Keratinocyte (primary cell): ENCODE data around the gene CD3D. TPM values are rescaled to one million over a fixed set of nuclear protein-coding genes. Genes with fewer than 3 reads are reported as not detected.
A peak's percentile ranks its signal among the peaks of the same experiment; 100 is the strongest.

ENCODE experiments used
- DNase-seq: peaks from one replicate; pipeline ENCODE4 v3.0.0-alpha.2; 2011; ENCODE audit warnings: low read depth, missing footprints, low spot score
- FAIRE-seq: peaks from 2 replicates; lab custom pipeline; 2011; peaks lifted over from hg19 to GRCh38; lab: Jason Lieb, UNC
- H2AFZ ChIP-seq: 2 replicates; pipeline ENCODE4 v1.6.0; 2012; ENCODE audit warnings: low read length, control low read depth, inconsistent platforms; ENCODE audit not compliant: control insufficient read depth
- H3K27ac ChIP-seq: 2 replicates; pipeline ENCODE4 v1.5.1; 2011; ENCODE audit warnings: low read length; ENCODE audit not compliant: control insufficient read depth, insufficient read depth
- H3K27me3 ChIP-seq: 3 replicates; pipeline ENCODE4 v1.6.0; 2011; ENCODE audit warnings: low read length; ENCODE audit not compliant: control insufficient read depth, insufficient read depth; ENCODE audit errors: extremely low read depth
- H3K36me3 ChIP-seq, 2 experiments: 2 replicates in 1 of 2; 3 replicates in 1 of 2; pipeline ENCODE4 v1.5.1; 2011; ENCODE audit warnings: low read length in 2 of 2, mild to moderate bottlenecking in 1 of 2; ENCODE audit not compliant: control insufficient read depth in 2 of 2, insufficient read depth in 2 of 2; ENCODE audit errors: extremely low read depth in 1 of 2
- H3K4me1 ChIP-seq: 3 replicates; pipeline ENCODE4 v1.5.1; 2011; ENCODE audit warnings: low read length; ENCODE audit not compliant: control insufficient read depth, insufficient read depth; ENCODE audit errors: extremely low read depth
- H3K4me2 ChIP-seq: 3 replicates; pipeline ENCODE4 v1.6.0; 2011; ENCODE audit warnings: low read depth, low read length; ENCODE audit not compliant: control insufficient read depth, insufficient read depth; ENCODE audit errors: extremely low read depth
- H3K4me3 ChIP-seq, 3 experiments: fragments of 200-600 bp in 1 of 3; sonication (generic) in 1 of 3; 2 replicates in 2 of 3; 3 replicates in 1 of 3; pipeline ENCODE4 v1.5.1; 2011 to 2016; ENCODE audit warnings: low read length in 3 of 3, mild to moderate bottlenecking in 3 of 3, control low read depth in 2 of 3, inconsistent platforms in 1 of 3, low read depth in 1 of 3, mixed read lengths in 1 of 3, mixed run types in 1 of 3, moderate library complexity in 1 of 3; ENCODE audit not compliant: control insufficient read depth in 2 of 3, insufficient read depth in 2 of 3; ENCODE audit errors: extremely low read depth in 1 of 3
- H3K79me2 ChIP-seq: 2 replicates; pipeline ENCODE4 v1.6.0; 2012; ENCODE audit warnings: low read length; ENCODE audit not compliant: control insufficient read depth, insufficient read depth
- H3K9ac ChIP-seq: 3 replicates; pipeline ENCODE4 v1.6.0; 2011; ENCODE audit warnings: low read length; ENCODE audit not compliant: control insufficient read depth, insufficient read depth; ENCODE audit errors: extremely low read depth
- H3K9me1 ChIP-seq: 3 replicates; pipeline ENCODE4 v1.6.0; 2011; ENCODE audit warnings: low read length; ENCODE audit not compliant: control insufficient read depth, insufficient read depth; ENCODE audit errors: extremely low read depth
- H3K9me3 ChIP-seq: 2 replicates; pipeline ENCODE4 v1.5.1; 2012; ENCODE audit warnings: low read depth, low read length; ENCODE audit not compliant: control insufficient read depth
- H4K20me1 ChIP-seq: 3 replicates; pipeline ENCODE4 v1.6.0; 2011; ENCODE audit warnings: low read length; ENCODE audit not compliant: control insufficient read depth, insufficient read depth; ENCODE audit errors: extremely low read depth
- CTCF ChIP-seq, 3 experiments: IDR thresholded peaks in 1 of 3; conservative IDR thresholded peaks in 1 of 3; optimal IDR thresholded peaks in 1 of 3; 2 replicates in 2 of 3; 3 replicates in 1 of 3; pipeline versions ENCODE3 to v1.5.1; 2011; ENCODE audit warnings: low read length in 3 of 3, mild to moderate bottlenecking in 3 of 3, moderate library complexity in 2 of 3, control low read depth in 1 of 3, inconsistent platforms in 1 of 3; ENCODE audit not compliant: insufficient read depth in 2 of 3; ENCODE audit errors: extremely low read depth in 1 of 3
- EZH2 ChIP-seq: IDR thresholded peaks from one replicate; pipeline ENCODE4 v1.6.1; 2012; ENCODE audit warnings: inconsistent platforms, mild to moderate bottlenecking, low read length, moderate library complexity
- dilution Hi-C: fragments of 300-500 bp; cut with MboI; formaldehyde crosslinking; loops from one replicate; pipeline ENCODE4 v1.7.0; 2020; ENCODE audit warnings: low sequenced_read_pairs; ENCODE audit not compliant: extremely low pct_ligation_motif_present
- polyA plus RNA-seq, 5 experiments: library from polyadenylated mRNA; depleted of rRNA in 3 of 5; stranded (reverse) in 3 of 5; stranded (forward) in 1 of 5; unstranded in 1 of 5; fragments of >200 nt; gene quantifications; 1 replicate in 1 of 5; 2 replicates in 3 of 5; 3 replicates in 1 of 5; pipeline versions ENCODE4 v1.2.1 to v1.2.3, GENCODE V29; 2011 to 2012; ENCODE audit warnings: missing spikeins in 2 of 5, low read depth in 1 of 5, low replicate concordance in 1 of 5

Gene CD3D
- polyA plus RNA-seq, 1 donor (not counting 4 experiments of a cell fraction or from before 2014, with no cell fraction given) = not detected

GRCh38 chr11:118295199-118295598 is 47.3 kb downstream of the CD3D start:
- Histone ChIP-seq H3K79me2 (no peaks in the 10 kb centered on the region), H2AFZ (no peak overlapping the region), H3K4me1 (peaks cover 20% of the 10 kb centered on the region), H3K9ac (no peak overlapping the region), H3K27ac (peak overlapping the region; percentile 42), H3K36me3 (no peaks in the 10 kb centered on the region), H3K4me3 (no peak overlapping the region), H3K4me2 (peak overlapping the region; percentile 30), H3K27me3 (no peaks in the 10 kb centered on the region), H4K20me1 (no peaks in the 10 kb centered on the region), H3K9me1 (no peaks in the 10 kb centered on the region), H3K9me3 (no peaks in the 10 kb centered on the region)
- DNase-seq (no peak), FAIRE-seq (no peak)
- dilution Hi-C loops = no loop called here
- no peak for TF ChIP-seq CTCF (optimal IDR thresholded peaks at IDR 0.05 in 1 of 3, IDR thresholded peaks at IDR 0.05 in 1 of 3, conservative IDR thresholded peaks at IDR 0.05 in 1 of 3; ENCODE audit: extremely low read depth in 1 of 3, insufficient read depth in 2 of 3, low read length in 3 of 3)
- no peak for TF ChIP-seq EZH2

GRCh38 chr11:118294053-118294452 is 48.5 kb downstream of the CD3D start:
- Histone ChIP-seq H3K27me3 (no peaks in the 10 kb centered on the region), H3K36me3 (no peaks in the 10 kb centered on the region), H3K9me3 (no peaks in the 10 kb centered on the region), H3K4me2 (no peak overlapping the region), H3K9me1 (no peaks in the 10 kb centered on the region), H3K4me1 (peaks cover 20% of the 10 kb centered on the region), H3K9ac (no peak overlapping the region), H4K20me1 (no peaks in the 10 kb centered on the region), H3K27ac (no peak overlapping the region), H2AFZ (no peak overlapping the region), H3K4me3 (no peak overlapping the region), H3K79me2 (no peaks in the 10 kb centered on the region)
- FAIRE-seq = no peak
- no peak for DNase-seq
- dilution Hi-C loops = no loop called here
- TF ChIP-seq CTCF (optimal IDR thresholded peaks at IDR 0.05 in 1 of 3, IDR thresholded peaks at IDR 0.05 in 1 of 3, conservative IDR thresholded peaks at IDR 0.05 in 1 of 3; ENCODE audit: extremely low read depth in 1 of 3, insufficient read depth in 2 of 3, low read length in 3 of 3) (no peak), EZH2 (no peak)
